ENCODE data around the gene TRIOBP. TPM values are rescaled to one million over a fixed set of nuclear protein-coding genes. Genes with fewer than 3 reads are reported as not detected.

The TRIOBP gene
- total RNA-seq, 4 donors from 2014 or later: 150 to 208 (median 182) TPM

- H3K4me3 ChIP-seq: no peak overlapping the region
- peaks cover 82 to 89% (median 86%) of the 10 kb centered on the region in 4 donors for H3K4me1 ChIP-seq
- H3K9me3 ChIP-seq: no peaks in the 10 kb centered on the region
- DNase-seq (ENCODE audit: extremely low spot score): no peak
- TF ChIP-seq CTCF (IDR thresholded peaks at IDR 0.05): no peak
- no peak for TF ChIP-seq POLR2AphosphoS5 (IDR thresholded peaks at IDR 0.05)
- no peak for TF ChIP-seq POLR2A (IDR thresholded peaks at IDR 0.05; ENCODE audit: low read depth)
- no peak for TF ChIP-seq EP300 (IDR thresholded peaks at IDR 0.05)
- H3K36me3 ChIP-seq: peaks cover 6 to 15% (median 11%) of the 10 kb centered on the region in 4 donors
- intact Hi-C loops (cut with DNase I): loop anchor here (5.0 kb wide), 2 partner anchors 57 to 63 kb away; partner anchors contain the start of genes GCAT and NOL12
- peak overlapping the region; percentile 90 to 96 (median 91) for H3K27ac ChIP-seq (replicated peaks in 1 of 4)
- 58% methylated on average over 8 of the region's 16 CpGs for WGBS
- H3K27me3 ChIP-seq: no peaks in the 10 kb centered on the region
Measured at GRCh38 chr22:37749831-37750595, 53.2 kb downstream of the TRIOBP start.

GRCh38 chr22:37750596-37751162, 53.8 kb downstream of the TRIOBP start:
- 93% methylated on average over 3 of the region's 14 CpGs for WGBS
- H3K9me3 ChIP-seq: no peaks in the 10 kb centered on the region
- DNase-seq (ENCODE audit: extremely low spot score): no peak
- no peaks in the 10 kb centered on the region for H3K27me3 ChIP-seq
- H3K4me3 ChIP-seq: no peak overlapping the region
- intact Hi-C loops (cut with DNase I): loop anchor here (5.0 kb wide), 1 partner anchor 63 kb away; the partner anchor contains the start of gene NOL12
- H3K27ac ChIP-seq (replicated peaks in 1 of 4): peak overlapping the region; percentile 90 to 96 (median 91)
- peaks cover 13 to 21% (median 18%) of the 10 kb centered on the region in 4 donors for H3K36me3 ChIP-seq
- TF ChIP-seq EP300 (IDR thresholded peaks at IDR 0.05) (no peak), POLR2AphosphoS5 (IDR thresholded peaks at IDR 0.05) (no peak), POLR2A (IDR thresholded peaks at IDR 0.05; ENCODE audit: low read depth) (no peak), CTCF (IDR thresholded peaks at IDR 0.05) (no peak)
- peaks cover 77 to 87% (median 82%) of the 10 kb centered on the region in 4 donors for H3K4me1 ChIP-seq

GRCh38 chr22:37751449-37752188, 54.8 kb downstream of the TRIOBP start:
- peak overlapping the region in 3 of 4 donors; percentile 3 to 18 (median 17) for H3K4me3 ChIP-seq
- H3K27ac ChIP-seq (replicated peaks in 1 of 4): peak overlapping the region; percentile 90 to 96 (median 91)
- no peak for DNase-seq (ENCODE audit: extremely low spot score)
- H3K9me3 ChIP-seq: no peaks in the 10 kb centered on the region
- TF ChIP-seq CTCF (IDR thresholded peaks at IDR 0.05) (no peak), EP300 (IDR thresholded peaks at IDR 0.05) (no peak), POLR2A (IDR thresholded peaks at IDR 0.05; ENCODE audit: low read depth) (no peak), POLR2AphosphoS5 (IDR thresholded peaks at IDR 0.05) (no peak)
- peaks cover 15 to 31% (median 26%) of the 10 kb centered on the region in 4 donors for H3K36me3 ChIP-seq
- intact Hi-C loops (cut with DNase I): loop anchor here (5.0 kb wide), 1 partner anchor 64 kb away; the partner anchor contains the start of gene NOL12
- H3K4me1 ChIP-seq: peaks cover 77 to 90% (median 82%) of the 10 kb centered on the region in 4 donors
- no peaks in the 10 kb centered on the region for H3K27me3 ChIP-seq
- WGBS: 49% methylated on average over 6 of the region's 11 CpGs

- H3K27me3 ChIP-seq: no peaks in the 10 kb centered on the region
- H3K36me3 ChIP-seq: peaks cover 15 to 39% (median 34%) of the 10 kb centered on the region in 4 donors
- intact Hi-C loops (cut with DNase I): loop anchor here (5.0 kb wide), 1 partner anchor 65 kb away; the partner anchor contains the start of gene NOL12
- H3K4me3 ChIP-seq: peak overlapping the region in 3 of 4 donors; percentile 13 to 18 (median 17)
- no peaks in the 10 kb centered on the region for H3K9me3 ChIP-seq
- DNase-seq (ENCODE audit: extremely low spot score): peak; percentile 96
- TF ChIP-seq CTCF (IDR thresholded peaks at IDR 0.05) (peak in 2 of 3 experiments; percentile 18 to 30), POLR2AphosphoS5 (IDR thresholded peaks at IDR 0.05) (peak; percentile 73 to 75), POLR2A (IDR thresholded peaks at IDR 0.05; ENCODE audit: low read depth) (no peak), EP300 (IDR thresholded peaks at IDR 0.05) (no peak)
- WGBS: 25% methylated on average over 14 of the region's 17 CpGs
- peak overlapping the region; percentile 90 to 96 (median 91) for H3K27ac ChIP-seq (replicated peaks in 1 of 4)
- peaks cover 72 to 82% (median 74%) of the 10 kb centered on the region in 4 donors for H3K4me1 ChIP-seq
Measured at GRCh38 chr22:37752189-37753087, 55.6 kb downstream of the TRIOBP start.
